GM21526 (cell line): ENCODE results near the gene FILIP1L.

Experiments
- ATAC-seq: cut with Tn5 transposase; IDR thresholded peaks from one replicate; pipeline ENCODE4 v1.9.1; 2021; ENCODE audit warnings: moderate library complexity; ENCODE audit not compliant: unreplicated experiment, low FRiP score

The FILIP1L gene

GRCh38 chr3:99907959-99908544 is 206.2 kb downstream of the FILIP1L start:
- no peak for ATAC-seq

GRCh38 chr3:99903869-99904268 is 210.4 kb downstream of the FILIP1L start:
- no peak for ATAC-seq

GRCh38 chr3:99902091-99902490 is 212.2 kb downstream of the FILIP1L start:
- ATAC-seq, result no peak

- ATAC-seq, result no peak
Measured at GRCh38 chr3:99901200-99901926, 212.9 kb downstream of the FILIP1L start.

- no peak for ATAC-seq
Measured at GRCh38 chr3:99900248-99900647, 214.1 kb downstream of the FILIP1L start.

- no peak for ATAC-seq
Measured at GRCh38 chr3:99899603-99900002, 214.7 kb downstream of the FILIP1L start.

GRCh38 chr3:99896482-99896881 is 217.8 kb downstream of the FILIP1L start:
- ATAC-seq, result no peak

- ATAC-seq, result no peak
Measured at GRCh38 chr3:99895703-99896441, 218.4 kb downstream of the FILIP1L start.

- ATAC-seq, result no peak
Measured at GRCh38 chr3:99895131-99895696, 219.1 kb downstream of the FILIP1L start.

GRCh38 chr3:99892332-99892731 is 222.0 kb downstream of the FILIP1L start:
- ATAC-seq, result no peak

GRCh38 chr3:99891610-99892285 is 222.6 kb downstream of the FILIP1L start:
- ATAC-seq, result no peak

GRCh38 chr3:99885851-99886250 is 228.4 kb downstream of the FILIP1L start:
- no peak for ATAC-seq

- ATAC-seq, result no peak
Measured at GRCh38 chr3:99885085-99885484, 229.2 kb downstream of the FILIP1L start.

GRCh38 chr3:99884484-99884883 is 229.8 kb downstream of the FILIP1L start:
- no peak for ATAC-seq

- no peak for ATAC-seq
Measured at GRCh38 chr3:99883693-99884092, 230.6 kb downstream of the FILIP1L start.

GRCh38 chr3:99883138-99883461 is 231.2 kb downstream of the FILIP1L start:
- no peak for ATAC-seq

- ATAC-seq, result no peak
Measured at GRCh38 chr3:99882436-99883137, 231.7 kb downstream of the FILIP1L start.

- ATAC-seq, result no peak
Measured at GRCh38 chr3:99881121-99881524, 233.2 kb downstream of the FILIP1L start.

GRCh38 chr3:99879275-99879674 is 235.0 kb downstream of the FILIP1L start:
- no peak for ATAC-seq

GRCh38 chr3:99878005-99878404 is 236.3 kb downstream of the FILIP1L start:
- no peak for ATAC-seq
